ENCODE data around the gene PSEN1. TPM values are rescaled to one million over a fixed set of nuclear protein-coding genes. Genes with fewer than 3 reads are reported as not detected.

Gene PSEN1
- total RNA-seq, 3 donors from 2014 or later, result 45.6 to 64.5 (median 63.2) TPM

GRCh38 chr14:73261075-73261474 lies 124.8 kb downstream of the PSEN1 start:
- no peak for TF ChIP-seq CTCF (IDR thresholded peaks at IDR 0.05)
- TF ChIP-seq POLR2A (IDR thresholded peaks at IDR 0.05), result no peak
- no peak for TF ChIP-seq POLR2AphosphoS5 (IDR thresholded peaks at IDR 0.05)
- no peaks in the 10 kb centered on the region for H3K27me3 ChIP-seq
- no peak for DNase-seq (ENCODE audit: low spot score in 2 of 2)
- H3K27ac ChIP-seq, result no peak overlapping the region
- no peak overlapping the region for H3K4me3 ChIP-seq
- intact Hi-C loops (cut with DNase I; ENCODE audit: low total_unique reads), result no loop called here
- no peaks in the 10 kb centered on the region for H3K36me3 ChIP-seq
- no peaks in the 10 kb centered on the region for H3K9me3 ChIP-seq
- H3K4me1 ChIP-seq, result no peaks in the 10 kb centered on the region

- H3K4me3 ChIP-seq, result no peak overlapping the region
- H3K36me3 ChIP-seq, result no peaks in the 10 kb centered on the region
- H3K4me1 ChIP-seq, result no peaks in the 10 kb centered on the region
- H3K9me3 ChIP-seq, result no peaks in the 10 kb centered on the region
- no peak overlapping the region for H3K27ac ChIP-seq
- DNase-seq (ENCODE audit: low spot score in 2 of 2), result no peak
- TF ChIP-seq POLR2AphosphoS5 (IDR thresholded peaks at IDR 0.05) (no peak), CTCF (IDR thresholded peaks at IDR 0.05) (no peak), POLR2A (IDR thresholded peaks at IDR 0.05) (no peak)
- intact Hi-C loops (cut with DNase I; ENCODE audit: low total_unique reads), result no loop called here
- H3K27me3 ChIP-seq, result no peaks in the 10 kb centered on the region
Measured at GRCh38 chr14:73261520-73262426, 125.5 kb downstream of the PSEN1 start.

GRCh38 chr14:73262427-73263183 lies 126.3 kb downstream of the PSEN1 start:
- H3K27ac ChIP-seq, result no peak overlapping the region
- H3K9me3 ChIP-seq, result no peaks in the 10 kb centered on the region
- no peak for DNase-seq (ENCODE audit: low spot score in 2 of 2)
- intact Hi-C loops (cut with DNase I; ENCODE audit: low total_unique reads), result no loop called here
- no peak overlapping the region for H3K4me3 ChIP-seq
- H3K4me1 ChIP-seq, result no peaks in the 10 kb centered on the region
- no peaks in the 10 kb centered on the region for H3K27me3 ChIP-seq
- no peaks in the 10 kb centered on the region for H3K36me3 ChIP-seq
- no peak for TF ChIP-seq POLR2A (IDR thresholded peaks at IDR 0.05)
- TF ChIP-seq CTCF (IDR thresholded peaks at IDR 0.05), result no peak

GRCh38 chr14:73263606-73264005 lies 127.3 kb downstream of the PSEN1 start:
- no peak overlapping the region for H3K4me3 ChIP-seq
- intact Hi-C loops (cut with DNase I; ENCODE audit: low total_unique reads), result no loop called here
- no peaks in the 10 kb centered on the region for H3K36me3 ChIP-seq
- H3K9me3 ChIP-seq, result no peaks in the 10 kb centered on the region
- no peak overlapping the region for H3K27ac ChIP-seq
- no peaks in the 10 kb centered on the region for H3K27me3 ChIP-seq
- H3K4me1 ChIP-seq, result no peaks in the 10 kb centered on the region
- TF ChIP-seq POLR2AphosphoS5 (IDR thresholded peaks at IDR 0.05) (no peak), POLR2A (IDR thresholded peaks at IDR 0.05) (no peak), CTCF (IDR thresholded peaks at IDR 0.05) (no peak)
- no peak for DNase-seq (ENCODE audit: low spot score in 2 of 2)
